Left kidney (tissue), 2 donors: ENCODE data around the gene TAP2. TPM values are rescaled to one million over a fixed set of nuclear protein-coding genes. Genes with fewer than 3 reads are reported as not detected.

Experiments used
- DNase-seq: peaks from one replicate; pipeline ENCODE4 v3.0.0-alpha.2; 2013
- polyA plus RNA-seq: library from polyadenylated mRNA; unstranded; fragments of 120-200 nt; gene quantifications from one replicate; pipeline ENCODE4 v1.2.1, GENCODE V29; 2013; ENCODE audit not compliant: insufficient read length

The TAP2 gene
- polyA plus RNA-seq, 1 donor = 11.5 TPM

- no peak for DNase-seq
Observed at GRCh38 chr6:32854376-32855178, 16.0 kb upstream of the TAP2 start.

GRCh38 chr6:32853541-32854375 lies 15.2 kb upstream of the TAP2 start, which contains the start of the genes PSMB9 and TAP1:
Gene PSMB9 (plus strand): TSS chr6:32854192. CDS start chr6:32854230, 38 bp downstream.
Gene TAP1 (minus strand): TSS chr6:32853704. CDS start chr6:32853636, 68 bp downstream.
- DNase-seq = peak; percentile 92

- DNase-seq = peak; percentile 17
Observed at GRCh38 chr6:32852844-32853540, 14.5 kb upstream of the TAP2 start.

DNA sequence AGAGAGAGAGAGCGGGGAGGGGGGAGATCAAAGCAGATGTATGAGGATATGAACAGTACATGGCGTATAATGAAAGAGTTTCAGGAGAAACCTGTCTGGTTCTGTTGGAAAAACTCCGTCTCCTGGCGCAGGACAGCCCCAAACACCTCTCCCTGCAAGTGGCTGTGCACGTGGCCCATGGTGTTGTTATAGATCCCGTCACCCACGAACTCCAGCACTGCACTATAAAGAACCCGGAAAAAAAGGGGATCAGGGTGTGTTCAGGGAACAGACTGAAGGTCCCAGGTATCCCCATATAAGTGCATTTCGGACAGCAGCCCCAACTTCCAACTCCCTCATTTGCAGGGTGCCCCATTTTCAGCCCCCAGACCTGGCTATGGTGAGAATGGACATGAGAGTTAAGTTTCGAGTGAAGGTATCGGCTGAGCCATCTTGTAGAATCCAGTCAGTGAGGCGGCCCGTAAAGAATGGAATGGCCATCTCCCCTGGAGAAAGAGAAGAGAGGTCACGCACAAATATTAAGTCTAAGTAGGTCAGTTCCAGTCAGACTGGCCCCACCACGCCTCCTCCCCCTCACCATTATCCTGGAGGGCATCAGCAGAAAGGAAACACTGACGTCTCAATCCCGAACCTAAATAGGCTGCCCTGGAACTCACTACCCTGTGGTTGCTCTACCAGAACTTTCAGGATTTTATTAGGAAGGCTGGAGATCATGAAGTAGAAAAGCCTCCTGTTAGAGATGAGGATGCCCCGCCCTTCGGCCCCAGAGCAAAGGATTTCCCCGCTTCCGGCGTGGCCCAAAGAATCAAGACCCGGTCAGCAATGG lies 13.7 kb upstream of the TAP2 start:
- no peak for DNase-seq

GRCh38 chr6:32851025-32851424 lies 12.5 kb upstream of the TAP2 start:
- no peak for DNase-seq

- no peak for DNase-seq
Observed at GRCh38 chr6:32849126-32849525, 10.6 kb upstream of the TAP2 start.

GRCh38 chr6:32847795-32848194 lies 9.3 kb upstream of the TAP2 start:
- DNase-seq = no peak

DNA sequence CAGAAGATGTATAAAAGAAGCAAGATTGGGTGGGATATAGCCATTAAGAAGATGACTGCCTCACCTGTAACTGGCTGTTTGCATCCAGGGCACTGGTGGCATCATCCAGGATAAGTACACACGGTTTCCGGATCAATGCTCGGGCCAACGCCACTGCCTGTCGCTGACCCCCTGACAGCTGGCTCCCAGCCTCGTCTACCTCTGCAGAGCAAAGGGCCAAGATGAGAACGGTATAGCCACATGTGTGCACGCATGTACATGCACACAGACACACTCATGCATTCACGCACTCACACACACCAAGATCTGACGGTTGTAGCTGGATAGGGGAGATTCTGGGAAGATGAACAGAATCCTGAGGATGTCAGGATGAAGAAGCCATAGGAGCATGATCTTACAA lies 8.5 kb upstream of the TAP2 start:
- DNase-seq = no peak

GRCh38 chr6:32845384-32845884 lies 6.9 kb upstream of the TAP2 start:
- DNase-seq = no peak

- no peak for DNase-seq
Observed at GRCh38 chr6:32844839-32845383, 6.4 kb upstream of the TAP2 start.

DNA sequence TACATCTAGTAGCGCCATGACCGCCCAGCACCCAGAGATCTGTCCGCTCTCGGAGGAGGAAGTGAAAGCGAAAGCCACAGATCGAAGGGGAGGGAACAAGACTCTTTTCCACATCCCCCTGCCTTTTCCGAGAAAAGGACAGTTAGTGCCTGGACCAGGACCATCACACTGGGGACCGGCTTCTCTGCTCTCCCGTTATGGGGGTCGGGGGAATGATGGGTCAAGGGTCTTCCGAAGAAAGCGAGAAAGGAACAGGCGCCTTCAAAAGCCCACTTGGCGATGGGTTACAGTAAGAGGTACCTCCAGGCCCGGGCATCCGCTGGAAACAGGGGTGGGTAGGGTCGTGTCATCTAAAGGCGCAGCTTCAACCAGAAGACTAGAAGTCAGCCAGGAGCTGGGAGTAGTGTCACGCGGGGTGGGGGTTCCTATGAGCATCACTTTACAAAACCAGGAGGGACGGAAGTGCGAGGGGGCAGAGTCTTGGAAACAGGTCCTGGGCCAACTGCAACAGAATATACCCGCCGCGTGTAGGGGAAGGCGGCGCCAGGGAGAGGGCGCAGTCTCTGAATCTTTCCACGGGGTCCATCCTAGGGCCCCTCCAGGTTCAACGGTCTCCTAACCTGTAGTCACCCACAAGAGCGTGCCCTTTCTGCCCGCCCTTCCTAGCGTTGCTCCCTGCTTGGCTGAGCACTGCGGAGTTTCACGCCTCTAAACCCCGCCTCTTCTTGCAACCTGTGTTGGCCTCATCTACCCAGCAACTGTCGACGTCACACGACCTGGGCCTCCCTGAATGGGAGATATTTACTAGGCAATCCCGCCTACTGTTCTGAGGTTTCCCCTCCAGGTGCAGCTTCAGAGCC lies 5.7 kb upstream of the TAP2 start, which contains the start of gene PSMB8:
PSMB8 (minus strand) TSS at position 69 of the 860 bp plus-strand sequence; CDS start at position 18, 51 bp downstream.
- DNase-seq = peak; percentile 93

DNA sequence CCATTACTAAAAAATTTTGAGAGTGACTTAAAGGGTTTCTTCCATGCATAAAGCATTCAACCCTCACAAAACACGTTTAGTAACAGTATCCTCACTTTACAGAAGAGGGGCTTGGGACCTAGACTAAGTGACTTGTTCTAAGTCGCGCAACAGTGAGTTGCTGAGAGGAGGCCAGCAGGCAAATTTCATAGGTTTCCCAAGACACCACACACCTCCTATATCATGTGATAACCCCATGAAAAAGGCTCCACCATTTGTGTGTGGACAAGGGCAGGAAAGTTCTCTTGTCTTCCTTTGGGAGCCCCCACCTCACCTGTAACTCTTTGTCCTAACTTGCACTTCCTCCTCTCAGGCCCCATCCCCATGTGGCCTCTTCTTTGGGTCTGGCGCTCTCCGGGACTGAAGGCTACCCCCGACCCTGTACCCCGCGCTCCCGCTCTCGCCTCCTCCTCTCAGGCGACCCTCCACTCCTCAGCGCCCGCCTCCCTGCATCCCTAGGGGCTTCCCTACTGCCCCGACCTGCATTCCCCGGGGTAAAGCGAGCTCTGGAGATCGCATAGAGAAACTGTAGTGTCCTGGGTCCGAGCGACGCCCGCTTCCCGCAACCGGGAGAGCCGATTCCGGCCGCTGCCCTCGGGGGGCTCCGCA lies 4.9 kb upstream of the TAP2 start:
- no peak for DNase-seq

DNA sequence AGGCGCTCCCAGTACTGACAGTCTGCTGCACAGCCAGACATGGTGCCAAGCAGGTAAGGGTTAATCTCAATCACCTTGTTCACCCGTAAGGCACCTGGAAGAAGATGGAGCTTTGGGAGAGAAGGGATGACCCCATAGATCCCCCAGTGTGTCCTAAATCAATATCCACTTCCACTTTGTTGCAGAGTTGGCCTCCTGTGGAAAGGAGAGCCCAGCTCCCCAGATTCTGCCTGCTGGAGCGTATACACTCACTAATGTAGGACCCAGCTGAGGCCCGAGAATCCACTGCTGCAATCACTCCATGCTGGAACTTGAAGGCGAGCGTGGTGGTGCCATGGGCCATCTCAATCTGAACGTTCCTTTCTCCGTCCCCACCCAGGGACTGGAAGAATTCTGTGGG lies 4.2 kb upstream of the TAP2 start:
- DNase-seq = no peak

DNA sequence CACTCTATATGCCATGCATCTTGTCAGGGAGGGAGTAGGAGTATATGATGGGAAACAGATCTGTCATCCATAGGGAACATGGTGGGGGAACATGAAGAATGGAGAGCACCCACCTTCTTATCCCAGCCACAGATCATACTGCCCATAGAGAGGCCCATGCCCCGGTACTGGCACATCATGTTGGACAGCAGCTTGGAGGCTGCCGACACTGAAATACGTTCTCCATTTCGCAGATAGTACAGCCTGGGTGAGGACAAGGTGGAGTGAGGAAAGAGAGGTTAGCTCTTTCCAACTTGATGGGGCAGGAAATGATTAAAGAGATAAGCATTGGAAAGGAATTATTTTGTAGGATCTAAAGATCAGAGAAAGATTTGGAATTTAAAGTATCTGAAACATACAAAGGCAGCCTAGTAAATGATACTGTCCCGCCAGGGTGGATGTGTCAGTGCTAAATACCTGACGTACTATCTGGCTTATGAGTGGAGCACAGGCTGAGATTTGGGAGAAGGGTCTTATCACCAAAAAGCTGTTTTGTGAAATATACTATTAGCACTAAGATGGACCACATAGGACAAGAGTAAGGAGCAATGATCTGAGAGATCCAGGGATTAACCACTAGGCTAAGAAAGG lies 3.6 kb upstream of the TAP2 start:
- no peak for DNase-seq

GRCh38 chr6:32840604-32841246 lies 2.2 kb upstream of the TAP2 start:
- no peak for DNase-seq

GRCh38 chr6:32839356-32839755 lies 817 bp upstream of the TAP2 start:
- DNase-seq = no peak

DNA sequence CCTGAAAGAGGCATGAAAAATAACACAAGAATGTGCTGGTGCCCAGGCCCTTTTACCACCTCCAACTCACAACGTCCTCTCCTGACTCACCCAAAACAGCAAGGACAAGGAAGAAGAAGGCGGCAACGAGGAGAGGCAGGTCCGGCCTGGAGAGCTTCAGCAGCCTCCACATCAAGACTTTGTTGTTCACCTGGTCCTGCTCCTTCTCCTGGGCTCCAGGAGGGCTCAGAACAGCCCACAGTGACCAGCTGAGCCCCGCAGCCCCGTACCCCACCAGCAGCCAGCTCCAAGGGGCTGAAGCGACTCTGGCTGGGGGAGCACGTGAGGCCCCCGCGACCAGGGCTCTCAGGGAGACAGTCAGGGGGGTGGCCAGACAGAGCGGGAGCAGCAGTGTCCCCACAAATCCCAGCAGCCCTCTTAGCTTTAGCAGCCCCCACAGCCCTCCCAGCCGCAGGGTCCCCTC lies 857 bp downstream of the TAP2 start:
- no peak for DNase-seq

DNA sequence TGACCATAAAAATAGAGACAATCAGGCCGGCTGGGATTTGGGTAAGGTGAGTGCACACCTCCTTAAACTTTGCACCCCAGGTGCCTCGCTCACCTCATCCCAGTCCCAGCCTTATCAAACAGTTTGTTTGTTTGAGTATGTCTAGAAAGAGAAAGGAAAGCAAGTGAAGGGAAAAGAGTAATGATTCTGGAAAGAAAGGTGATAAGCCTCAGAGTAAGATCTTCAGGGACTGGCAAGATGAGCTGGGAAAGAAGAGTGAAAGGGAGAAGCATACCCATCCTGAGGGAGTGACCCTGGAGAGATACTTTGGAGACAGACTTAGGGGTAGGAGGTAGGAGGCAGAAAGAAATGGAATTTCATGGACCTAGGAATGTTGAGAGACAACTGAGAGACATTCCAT lies 1.7 kb downstream of the TAP2 start:
- DNase-seq = no peak
